GM19324 (cell line): Measurements from ENCODE around the gene STPG2.
"Not testable (repeated sequence)": the region's sequence is repeated elsewhere in the genome, so short reads cannot be mapped to it uniquely, and the experiment has no call there.

ENCODE experiments used
- ATAC-seq: cut with Tn5 transposase; IDR thresholded peaks from one replicate; pipeline ENCODE4 v1.9.1; 2021; ENCODE audit warnings: mild to moderate bottlenecking, moderate library complexity; ENCODE audit not compliant: unreplicated experiment, low FRiP score

Gene STPG2

DNA sequence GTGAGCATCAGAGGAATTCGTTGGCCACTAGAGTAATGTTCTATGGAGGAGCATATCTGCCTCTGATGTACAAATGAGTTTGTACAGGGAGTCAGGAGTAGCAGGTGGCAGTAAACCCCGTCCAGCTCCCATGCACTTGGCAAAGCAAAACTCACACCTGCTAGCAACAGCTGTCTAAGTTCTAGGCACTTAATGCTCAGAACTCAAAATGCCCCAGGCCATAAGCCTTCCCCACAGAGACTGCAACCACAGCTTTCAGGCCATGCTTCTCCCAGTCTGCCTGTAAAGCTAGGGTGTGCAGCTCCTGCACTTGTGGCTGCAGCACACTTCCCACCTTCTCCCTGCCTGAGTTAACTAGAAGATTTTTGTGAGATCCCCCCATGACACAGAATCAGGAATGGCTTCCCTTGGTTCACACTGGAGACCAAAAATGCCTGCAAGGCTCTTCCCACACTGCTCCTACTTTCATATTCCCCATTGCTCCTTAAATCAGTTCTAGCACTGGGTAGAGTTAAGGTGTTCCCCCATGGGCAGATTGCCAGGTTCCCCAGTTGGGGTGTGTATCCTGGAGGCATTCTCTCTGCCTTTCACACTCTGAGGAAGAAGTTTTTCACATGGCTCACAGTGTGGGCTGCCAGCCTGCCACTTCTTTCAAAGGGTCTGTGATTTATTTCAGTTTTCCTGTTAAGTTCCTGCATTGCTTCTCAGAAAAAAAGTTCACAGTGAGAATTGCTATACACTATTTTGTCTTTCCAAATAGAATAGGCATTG, 189.9 kb downstream of the STPG2 start:
- ATAC-seq, result no peak

GRCh38 chr4:97952763-97953162, 190.5 kb downstream of the STPG2 start:
- ATAC-seq, result no peak

DNA sequence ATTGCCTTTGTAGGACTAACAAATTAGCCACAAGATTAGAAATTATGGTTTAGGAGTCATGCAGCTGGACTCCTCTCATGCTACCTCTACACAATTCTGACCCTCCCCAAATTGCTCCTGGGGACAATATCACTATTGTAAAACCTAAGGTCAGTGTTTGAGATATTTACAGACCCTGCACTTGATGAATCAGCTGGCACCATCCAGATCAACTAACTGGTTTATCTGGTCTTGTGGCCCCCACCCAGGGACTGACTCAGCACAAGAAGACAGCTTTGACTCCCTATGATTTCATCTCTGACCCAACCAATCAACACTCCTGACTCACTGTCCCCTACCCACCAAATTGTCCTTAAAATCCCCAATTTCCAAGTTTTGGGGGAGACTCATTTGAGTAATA, 192.4 kb downstream of the STPG2 start:
- ATAC-seq, result no peak

DNA sequence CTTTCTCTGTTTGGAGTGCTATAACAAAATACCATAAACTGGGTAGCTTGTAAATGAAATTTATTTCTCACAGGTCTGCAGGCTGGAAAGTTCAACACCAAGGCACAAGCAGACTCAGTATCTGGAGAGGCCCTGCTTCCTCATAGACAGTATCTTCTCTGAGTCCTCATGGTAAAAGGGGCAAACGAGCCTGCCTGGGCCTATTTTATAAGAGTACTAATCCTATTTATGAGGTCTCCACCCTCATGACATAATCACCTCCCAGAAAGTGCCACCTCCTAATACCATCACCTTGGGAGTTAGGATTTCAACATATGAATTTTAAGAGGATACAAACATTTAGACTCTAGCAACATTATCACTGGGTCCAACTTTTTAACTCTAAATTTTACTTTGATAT, 200.3 kb downstream of the STPG2 start:
- no peak for ATAC-seq

DNA sequence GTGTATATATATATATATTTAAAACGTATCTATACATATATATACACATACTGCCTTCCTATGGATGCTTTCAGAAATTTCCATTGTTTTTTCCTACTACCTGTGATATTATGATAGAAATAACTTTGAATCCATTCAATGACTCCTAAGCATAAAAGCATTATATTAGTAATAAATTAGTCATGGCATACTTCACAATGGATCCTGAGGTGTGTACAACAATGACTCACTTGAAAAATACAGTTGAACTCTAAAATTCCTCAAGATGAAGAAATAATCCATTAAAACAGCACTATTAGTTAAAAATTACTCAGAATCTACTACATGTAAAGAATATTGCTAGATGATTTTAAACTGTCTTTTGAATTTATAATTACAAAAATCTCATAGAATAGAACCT, 201.1 kb downstream of the STPG2 start:
- no peak for ATAC-seq

GRCh38 chr4:97938141-97938540, 205.1 kb downstream of the STPG2 start:
- ATAC-seq, result no peak

GRCh38 chr4:97924341-97924958, 218.8 kb downstream of the STPG2 start:
- ATAC-seq, result no peak

- no peak for ATAC-seq
These were observed 220.2 kb downstream of the STPG2 start for GRCh38 chr4:97923096-97923495.

- ATAC-seq, result no peak
These were observed 226.2 kb downstream of the STPG2 start for GRCh38 chr4:97917115-97917514.

GRCh38 chr4:97912156-97912555, 231.1 kb downstream of the STPG2 start:
- no peak for ATAC-seq

- ATAC-seq, result no peak
These were observed 231.9 kb downstream of the STPG2 start for GRCh38 chr4:97911236-97911906.

DNA sequence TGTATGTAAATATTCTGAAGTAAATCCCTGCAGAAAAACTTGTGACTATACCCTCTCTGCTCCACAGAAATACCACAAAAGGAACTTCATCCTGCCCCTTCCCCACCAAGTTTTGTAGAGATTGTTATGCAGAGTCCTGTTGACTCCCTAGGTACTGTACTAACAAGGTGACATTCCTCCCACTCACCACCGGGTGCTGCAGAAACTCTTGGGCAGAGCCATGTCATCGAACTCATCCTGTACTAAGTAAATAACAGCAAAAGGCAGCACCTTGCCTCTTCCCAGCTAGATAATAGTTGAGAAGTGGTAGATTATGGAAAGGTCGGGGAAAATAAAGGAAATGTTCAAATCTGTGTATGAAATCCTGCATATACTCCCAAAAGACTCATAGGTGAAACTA, 233.3 kb downstream of the STPG2 start:
- ATAC-seq, result no peak

GRCh38 chr4:97903436-97904189, 239.7 kb downstream of the STPG2 start:
- not testable (repeated sequence) for ATAC-seq

DNA sequence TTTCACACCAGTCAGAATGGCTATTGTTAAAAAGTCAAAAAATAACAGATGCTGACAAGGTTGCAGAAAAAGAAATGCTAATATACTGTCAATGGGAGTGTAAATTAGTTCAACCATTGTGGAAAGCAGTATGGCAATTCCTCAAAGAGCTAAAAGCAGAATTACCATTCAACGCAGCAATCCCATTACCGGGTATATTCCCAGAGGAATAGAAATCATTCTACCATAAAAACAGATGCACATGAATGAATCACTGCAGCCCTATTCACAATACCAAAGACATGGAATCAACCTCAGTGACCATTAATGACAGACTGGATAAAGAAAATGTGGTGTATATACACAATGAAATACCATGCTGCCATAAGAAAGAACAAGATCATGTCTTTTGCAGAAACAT, 243.0 kb downstream of the STPG2 start:
- ATAC-seq, result no peak

GRCh38 chr4:97892592-97893266, 250.5 kb downstream of the STPG2 start:
- ATAC-seq, result no peak

GRCh38 chr4:97879942-97880341, 263.3 kb downstream of the STPG2 start:
- no peak for ATAC-seq

DNA sequence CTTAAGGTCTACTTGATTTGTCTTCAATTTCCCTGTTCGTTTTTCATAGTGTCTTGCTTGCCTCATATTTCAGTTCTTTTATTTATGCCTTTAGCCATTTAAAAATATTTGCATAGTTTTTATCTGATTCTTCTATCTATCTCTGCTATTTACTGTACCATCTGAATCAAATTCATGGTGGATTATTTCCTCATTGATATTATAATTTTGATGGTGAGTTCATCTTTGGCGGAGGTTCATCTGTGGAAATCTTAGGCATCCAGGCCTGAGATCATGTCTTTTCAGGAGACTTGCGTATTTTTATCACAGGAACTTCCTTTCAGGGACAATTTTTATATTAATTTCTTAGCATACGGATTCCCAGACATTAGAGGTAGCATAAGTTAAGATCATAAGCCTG, 275.2 kb downstream of the STPG2 start:
- no peak for ATAC-seq

GRCh38 chr4:97867557-97868091, 275.7 kb downstream of the STPG2 start:
- ATAC-seq, result no peak

DNA sequence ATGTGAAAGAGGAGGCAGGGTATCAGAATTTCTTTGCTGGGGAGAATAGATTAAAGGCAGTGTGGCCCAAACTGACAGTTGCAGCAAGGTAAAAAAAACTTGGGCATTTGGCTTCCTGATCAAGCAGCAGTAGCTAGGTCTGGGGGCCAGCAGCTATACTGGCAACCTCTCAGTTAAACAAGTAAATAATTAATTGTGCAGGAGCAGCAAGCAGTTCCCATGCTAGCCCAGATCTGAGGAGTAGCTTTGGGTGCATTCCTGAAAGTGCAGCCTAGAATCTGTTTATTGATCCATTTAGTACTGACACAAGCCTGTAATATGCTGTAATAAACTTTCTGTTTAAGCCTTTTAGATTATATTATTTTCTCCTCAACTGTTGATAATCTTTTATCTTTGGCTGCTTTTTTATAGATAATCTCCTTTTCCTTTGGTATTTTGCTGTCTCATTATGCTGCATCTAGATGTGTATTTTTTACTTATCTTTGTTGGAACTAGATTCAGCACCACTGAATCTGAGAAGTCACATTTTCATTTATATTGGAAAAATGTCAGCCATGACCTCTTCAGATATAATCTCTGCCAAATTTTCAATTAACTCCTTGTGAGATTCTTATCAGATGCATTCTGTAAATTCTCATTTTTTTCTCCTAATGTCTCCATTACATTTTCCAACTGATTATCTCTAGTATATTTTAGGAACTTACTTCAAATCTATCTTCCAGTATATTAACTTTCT, 276.3 kb downstream of the STPG2 start:
- ATAC-seq, result no peak

- ATAC-seq, result no peak
These were observed 292.2 kb downstream of the STPG2 start for GRCh38 chr4:97851115-97851514.
